HEK293 (cell line): ENCODE measurements around the gene AQP12A.

Source experiments
- CTCF ChIA-PET: fragments of 350-600 bp; formaldehyde crosslinking; extraction: SDS; loops from one replicate; lab custom pipeline; 2021; ENCODE audit warnings: antibody characterized with exemption; lab: Yijun Ruan, JAX
- POLR2A ChIA-PET: fragments of 300-600 bp; formaldehyde crosslinking; extraction: SDS; loops from one replicate; lab custom pipeline; 2020; ENCODE audit warnings: antibody characterized with exemption, inconsistent platforms; lab: Yijun Ruan, JAX
- H3K27ac ChIP-seq: fragments of 200-500 bp; sonication (Bioruptor generic); 2 replicates; pipeline ENCODE4 v1.5.1; 2014; ENCODE audit warnings: low read depth, low read length, control low read depth, inconsistent platforms; ENCODE audit errors: extremely low read depth
- H3K36me3 ChIP-seq, 2 experiments: fragments of 200-500 bp in 1 of 2; sonication (Bioruptor generic) in 1 of 2; 1 replicate in 1 of 2; 2 replicates in 1 of 2; pipeline ENCODE4 v1.5.1; 2014 to 2017; ENCODE audit warnings: inconsistent platforms in 2 of 2, low read length in 2 of 2; ENCODE audit not compliant: control insufficient read depth in 2 of 2, insufficient read depth in 1 of 2
- H3K4me1 ChIP-seq: fragments of 200-500 bp; sonication (Bioruptor generic); 2 replicates; pipeline ENCODE4 v1.5.1; 2014; ENCODE audit warnings: mild to moderate bottlenecking, low read length, inconsistent platforms; ENCODE audit not compliant: control insufficient read depth, insufficient read depth
- H3K4me3 ChIP-seq: 2 replicates; pipeline ENCODE4 v1.5.1; 2011; ENCODE audit warnings: low read depth, mild to moderate bottlenecking, control low read depth, low read length, moderate library complexity
- H3K9me3 ChIP-seq: fragments of 200-500 bp; sonication (Bioruptor generic); 2 replicates; pipeline ENCODE4 v1.5.1; 2014; ENCODE audit warnings: low read depth, low read length, inconsistent platforms; ENCODE audit not compliant: control insufficient read depth, insufficient read depth
- KLF10 ChIP-seq: fragments of 450-650 bp; IDR thresholded peaks from 2 replicates; pipeline ENCODE4 v1.5.1; 2018; ENCODE audit warnings: missing biosample characterization, mild to moderate bottlenecking, missing genetic modification characterization
- KLF16 ChIP-seq: fragments of 450-650 bp; formaldehyde crosslinking; IDR thresholded peaks from 2 replicates; pipeline ENCODE4 v1.5.1; 2017; ENCODE audit warnings: missing biosample characterization, missing genetic modification characterization
- KLF9 ChIP-seq: fragments of 450-650 bp; formaldehyde crosslinking; IDR thresholded peaks from 2 replicates; pipeline ENCODE4 v1.5.1; 2016; ENCODE audit warnings: missing biosample characterization, missing genetic modification characterization, low read depth
- SETDB1 ChIP-seq: IDR thresholded peaks from one replicate; pipeline ENCODE4 v1.6.1; 2017; ENCODE audit warnings: mild to moderate bottlenecking, low read length, moderate library complexity, mixed read lengths; ENCODE audit not compliant: insufficient read length
- TSHZ1 ChIP-seq: fragments of 450-650 bp; formaldehyde crosslinking; IDR thresholded peaks from 2 replicates; pipeline ENCODE4 v1.5.1; 2016; ENCODE audit warnings: missing biosample characterization, missing genetic modification characterization, borderline replicate concordance
- ZBTB6 ChIP-seq: fragments of 450-650 bp; formaldehyde crosslinking; IDR thresholded peaks from 2 replicates; pipeline ENCODE4 v1.5.1; 2017; ENCODE audit warnings: missing biosample characterization, missing genetic modification characterization
- ZFP3 ChIP-seq: fragments of 450-650 bp; formaldehyde crosslinking; IDR thresholded peaks from 2 replicates; pipeline ENCODE4 v1.5.1; 2016; ENCODE audit warnings: low read depth, missing biosample characterization, missing genetic modification characterization
- ZNF133 ChIP-seq: fragments of 450-650 bp; formaldehyde crosslinking; IDR thresholded peaks from 2 replicates; pipeline ENCODE4 v1.5.1; 2016; ENCODE audit warnings: missing biosample characterization, missing genetic modification characterization
- ZNF174 ChIP-seq: fragments of 450-650 bp; formaldehyde crosslinking; IDR thresholded peaks from 2 replicates; pipeline ENCODE4 v1.5.0; 2017; ENCODE audit warnings: missing biosample characterization, mild to moderate bottlenecking, missing genetic modification characterization
- ZNF19 ChIP-seq: fragments of 450-650 bp; formaldehyde crosslinking; IDR thresholded peaks from 2 replicates; pipeline ENCODE4; 2016; ENCODE audit warnings: missing biosample characterization, missing genetic modification characterization, low read depth
- ZNF202 ChIP-seq: fragments of 450-650 bp; formaldehyde crosslinking; IDR thresholded peaks from 2 replicates; pipeline ENCODE4 v1.5.1; 2016; ENCODE audit warnings: missing biosample characterization, missing genetic modification characterization, borderline replicate concordance
- ZNF292 ChIP-seq: fragments of 450-650 bp; formaldehyde crosslinking; IDR thresholded peaks from 2 replicates; pipeline ENCODE4 v1.5.1; 2016; ENCODE audit warnings: low read depth, missing biosample characterization, missing genetic modification characterization, borderline replicate concordance
- ZNF335 ChIP-seq: fragments of 450-650 bp; formaldehyde crosslinking; conservative IDR thresholded peaks from 2 replicates; pipeline ENCODE4 v1.5.1; 2016; ENCODE audit warnings: missing biosample characterization, missing genetic modification characterization
- ZNF433 ChIP-seq: fragments of 450-650 bp; formaldehyde crosslinking; IDR thresholded peaks from 2 replicates; pipeline ENCODE4 v1.5.1; 2016; ENCODE audit warnings: missing biosample characterization, missing genetic modification characterization, low read depth
- ZNF529 ChIP-seq: fragments of 450-650 bp; formaldehyde crosslinking; IDR thresholded peaks from 2 replicates; pipeline ENCODE4 v1.5.1; 2017; ENCODE audit warnings: missing genetic modification characterization, missing biosample characterization; ENCODE audit not compliant: insufficient replicate concordance
- ZNF544 ChIP-seq: fragments of 450-650 bp; formaldehyde crosslinking; IDR thresholded peaks from 2 replicates; pipeline ENCODE4 v1.5.0; 2017; ENCODE audit warnings: missing biosample characterization, missing genetic modification characterization
- ZNF558 ChIP-seq: fragments of 450-650 bp; formaldehyde crosslinking; IDR thresholded peaks from 2 replicates; pipeline ENCODE4 v1.5.1; 2016; ENCODE audit warnings: missing biosample characterization, missing genetic modification characterization
- ZNF621 ChIP-seq: fragments of 450-650 bp; formaldehyde crosslinking; IDR thresholded peaks from 2 replicates; pipeline ENCODE4 v1.5.1; 2017; ENCODE audit warnings: missing biosample characterization, missing genetic modification characterization
- ZNF645 ChIP-seq: fragments of 450-650 bp; formaldehyde crosslinking; IDR thresholded peaks from 2 replicates; pipeline ENCODE4; 2016; ENCODE audit warnings: missing biosample characterization, missing genetic modification characterization
- ZNF660 ChIP-seq: fragments of 450-650 bp; IDR thresholded peaks from 2 replicates; pipeline ENCODE4 v1.5.1; 2018; ENCODE audit warnings: missing biosample characterization, mild to moderate bottlenecking, missing genetic modification characterization
- ZNF664 ChIP-seq: fragments of 450-650 bp; formaldehyde crosslinking; IDR thresholded peaks from 2 replicates; pipeline ENCODE4 v1.5.1; 2016; ENCODE audit warnings: missing biosample characterization, missing genetic modification characterization
- ZNF791 ChIP-seq: fragments of 450-650 bp; formaldehyde crosslinking; IDR thresholded peaks from 2 replicates; pipeline ENCODE4 v1.5.1; 2016; ENCODE audit warnings: missing biosample characterization, missing genetic modification characterization
- ZSCAN18 ChIP-seq: fragments of 450-650 bp; formaldehyde crosslinking; IDR thresholded peaks from 2 replicates; pipeline ENCODE4 v1.5.1; 2016; ENCODE audit warnings: missing biosample characterization, missing genetic modification characterization

The AQP12A gene

GRCh38 chr2:240728361-240728760 lies 36.7 kb downstream of the AQP12A start:
- no peak overlapping the region for H3K27ac ChIP-seq
- POLR2A ChIA-PET = no interaction called here
- CTCF ChIA-PET = no interaction called here

GRCh38 chr2:240728827-240729226 lies 37.2 kb downstream of the AQP12A start:
- Histone ChIP-seq H3K27ac (no peak overlapping the region), H3K4me1 (no peaks in the 10 kb centered on the region), H3K9me3 (no peaks in the 10 kb centered on the region), H3K36me3 (peaks cover 0 to 20% of the 10 kb centered on the region in 2 experiments; a peak in 2 of 3 replicates), H3K4me3 (no peak overlapping the region)
- TF ChIP-seq ZNF202 (tag by site-specific recombination) (no peak), ZNF558 (tag by site-specific recombination) (no peak), KLF10 (tag by site-specific recombination) (no peak), ZNF19 (no peak), ZNF664 (tag by site-specific recombination) (peak; percentile 92), ZFP3 (tag by site-specific recombination) (no peak)
- ChIA-PET CTCF (no interaction called here), POLR2A (no interaction called here)

More at GRCh38 chr2:240728361-240728760, 36.7 kb downstream of the AQP12A start:
- no peaks in the 10 kb centered on the region for H3K9me3 ChIP-seq
- no peak overlapping the region for H3K4me3 ChIP-seq
- H3K36me3 ChIP-seq = peaks cover 0 to 20% of the 10 kb centered on the region in 2 experiments; a peak in 2 of 3 replicates
- no peaks in the 10 kb centered on the region for H3K4me1 ChIP-seq
- no peak for TF ChIP-seq KLF16 (tag by site-specific recombination)
- TF ChIP-seq ZNF292 = no peak
- no peak for TF ChIP-seq ZNF19
- no peak for TF ChIP-seq TSHZ1 (tag by site-specific recombination)
- no peak for TF ChIP-seq ZSCAN18 (tag by site-specific recombination)
- no peak for TF ChIP-seq SETDB1
- TF ChIP-seq ZNF544 (tag by site-specific recombination) = no peak
- no peak for TF ChIP-seq ZNF660
- TF ChIP-seq ZNF621 (tag by site-specific recombination) = no peak
- TF ChIP-seq ZNF433 (tag by site-specific recombination) = no peak
- no peak for TF ChIP-seq ZNF133 (tag by site-specific recombination)

GRCh38 chr2:240730501-240731177 lies 39.0 kb downstream of the AQP12A start:
- no peak overlapping the region for H3K27ac ChIP-seq
- no peaks in the 10 kb centered on the region for H3K9me3 ChIP-seq
- POLR2A ChIA-PET = no interaction called here
- CTCF ChIA-PET = interaction anchor here (1.1 kb wide), 1 partner anchor 110 kb away, joined by 3 read pairs; no protein-coding TSS in a partner anchor
- no peaks in the 10 kb centered on the region for H3K4me1 ChIP-seq
- H3K36me3 ChIP-seq = peaks cover 0 to 17% of the 10 kb centered on the region in 2 experiments; a peak in 2 of 3 replicates
- TF ChIP-seq ZNF174 (tag by site-specific recombination) = no peak
- no peak for TF ChIP-seq ZNF645 (tag by site-specific recombination)
- TF ChIP-seq KLF9 (tag by site-specific recombination) = no peak
- TF ChIP-seq ZBTB6 (tag by site-specific recombination) = no peak
- TF ChIP-seq ZNF791 (tag by site-specific recombination) = no peak
- no peak for TF ChIP-seq ZNF529
- no peak for TF ChIP-seq ZNF335
- H3K4me3 ChIP-seq = no peak overlapping the region
